ENCODE results near the gene WDR48.

The WDR48 gene

DNA sequence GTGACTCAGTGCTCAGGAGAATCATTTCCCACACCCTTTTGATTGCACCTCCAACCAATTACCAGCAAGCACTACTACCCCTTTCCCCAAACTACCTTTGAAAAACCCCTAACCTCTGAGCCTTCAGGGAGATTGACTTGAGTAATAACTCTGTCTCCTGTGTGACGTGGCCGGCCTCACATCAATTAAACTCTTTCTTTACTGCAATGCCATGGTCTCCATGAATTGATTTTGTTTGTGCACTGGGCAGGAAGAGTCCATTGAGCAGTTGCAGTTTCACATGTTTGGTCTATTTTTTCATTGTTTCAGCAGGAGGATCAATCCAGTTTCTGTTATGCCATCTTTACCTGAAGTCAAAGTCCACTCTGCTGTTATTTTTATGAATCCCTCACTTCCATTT, 32.5 kb upstream of the WDR48 start:
- no peak for DNase-seq (ENCODE audit: low read depth)
- no peak overlapping the region for H3K4me3 ChIP-seq (ENCODE audit: low read depth, low read length)
- TF ChIP-seq, protein P1, sequence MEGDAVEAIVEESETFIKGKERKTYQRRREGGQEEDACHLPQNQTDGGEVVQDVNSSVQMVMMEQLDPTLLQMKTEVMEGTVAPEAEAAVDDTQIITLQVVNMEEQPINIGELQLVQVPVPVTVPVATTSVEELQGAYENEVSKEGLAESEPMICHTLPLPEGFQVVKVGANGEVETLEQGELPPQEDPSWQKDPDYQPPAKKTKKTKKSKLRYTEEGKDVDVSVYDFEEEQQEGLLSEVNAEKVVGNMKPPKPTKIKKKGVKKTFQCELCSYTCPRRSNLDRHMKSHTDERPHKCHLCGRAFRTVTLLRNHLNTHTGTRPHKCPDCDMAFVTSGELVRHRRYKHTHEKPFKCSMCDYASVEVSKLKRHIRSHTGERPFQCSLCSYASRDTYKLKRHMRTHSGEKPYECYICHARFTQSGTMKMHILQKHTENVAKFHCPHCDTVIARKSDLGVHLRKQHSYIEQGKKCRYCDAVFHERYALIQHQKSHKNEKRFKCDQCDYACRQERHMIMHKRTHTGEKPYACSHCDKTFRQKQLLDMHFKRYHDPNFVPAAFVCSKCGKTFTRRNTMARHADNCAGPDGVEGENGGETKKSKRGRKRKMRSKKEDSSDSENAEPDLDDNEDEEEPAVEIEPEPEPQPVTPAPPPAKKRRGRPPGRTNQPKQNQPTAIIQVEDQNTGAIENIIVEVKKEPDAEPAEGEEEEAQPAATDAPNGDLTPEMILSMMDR (conservative IDR thresholded peaks at IDR 0.05; ENCODE audit: low read depth, low read length): no peak

DNA sequence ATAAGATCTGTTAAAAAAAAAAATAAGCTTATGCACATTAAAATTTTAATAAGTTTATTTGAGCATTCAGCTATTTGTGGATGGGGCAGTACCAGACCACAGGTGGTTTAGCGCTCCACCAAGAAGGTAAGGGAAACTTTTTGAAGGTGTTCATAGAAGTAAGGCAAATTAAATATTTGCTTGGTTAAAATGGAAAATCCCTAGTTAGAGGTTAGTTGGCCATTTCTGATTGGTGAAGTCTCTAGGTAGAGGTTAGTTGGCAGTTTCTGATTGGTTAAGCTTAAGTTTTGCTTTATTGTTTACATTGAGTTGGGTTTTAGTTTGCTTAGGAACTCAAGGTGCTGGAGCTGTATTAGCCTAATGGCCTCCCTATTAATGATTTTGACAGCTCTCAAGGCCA, 30.8 kb upstream of the WDR48 start:
- H3K4me3 ChIP-seq (ENCODE audit: low read depth, low read length): no peak overlapping the region
- no peak for DNase-seq (ENCODE audit: low read depth)
- TF ChIP-seq, protein P1 (conservative IDR thresholded peaks at IDR 0.05; ENCODE audit: low read depth, low read length): no peak

DNA sequence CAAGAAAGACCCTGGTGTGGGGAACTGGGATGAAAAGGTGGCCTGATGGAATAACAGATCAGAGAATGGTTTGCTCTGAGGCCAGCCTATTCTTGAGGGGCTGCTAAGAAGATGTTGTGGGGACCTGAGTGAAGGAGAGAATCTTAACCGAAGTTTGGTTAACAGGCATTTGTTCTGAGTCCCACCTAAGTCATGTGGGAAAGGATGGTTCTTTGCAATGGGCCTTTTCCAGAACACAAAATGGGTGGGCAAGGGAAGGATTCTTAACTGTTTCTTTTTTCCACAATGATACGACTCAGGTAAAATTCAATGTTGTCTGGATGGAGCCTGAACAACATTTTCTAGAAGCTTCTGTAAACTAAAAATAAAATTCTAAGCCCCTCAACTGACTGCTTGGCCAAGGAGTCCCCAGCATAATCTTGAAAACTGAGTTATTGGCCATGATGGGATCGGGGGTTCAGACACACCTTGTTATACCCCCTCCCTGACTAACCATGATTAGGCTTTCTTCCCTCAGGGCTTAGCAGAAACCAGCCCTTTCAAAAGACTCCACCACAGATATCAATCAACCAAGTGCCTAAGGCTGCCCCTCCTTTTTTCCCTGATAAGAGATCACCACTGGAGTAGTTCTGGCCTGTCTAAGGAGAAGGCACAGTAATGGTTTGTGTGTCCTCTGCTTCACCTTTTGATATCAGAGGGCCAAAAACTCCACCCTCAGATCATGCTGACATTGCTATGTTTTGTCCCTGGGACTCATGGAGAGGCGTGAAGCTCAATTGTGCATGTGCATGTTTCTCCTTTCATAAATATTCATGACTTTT, 30.1 kb upstream of the WDR48 start:
- DNase-seq (ENCODE audit: low read depth): no peak
- TF ChIP-seq, protein P1 (conservative IDR thresholded peaks at IDR 0.05; ENCODE audit: low read depth, low read length): no peak
- no peak overlapping the region for H3K4me3 ChIP-seq (ENCODE audit: low read depth, low read length)

DNA sequence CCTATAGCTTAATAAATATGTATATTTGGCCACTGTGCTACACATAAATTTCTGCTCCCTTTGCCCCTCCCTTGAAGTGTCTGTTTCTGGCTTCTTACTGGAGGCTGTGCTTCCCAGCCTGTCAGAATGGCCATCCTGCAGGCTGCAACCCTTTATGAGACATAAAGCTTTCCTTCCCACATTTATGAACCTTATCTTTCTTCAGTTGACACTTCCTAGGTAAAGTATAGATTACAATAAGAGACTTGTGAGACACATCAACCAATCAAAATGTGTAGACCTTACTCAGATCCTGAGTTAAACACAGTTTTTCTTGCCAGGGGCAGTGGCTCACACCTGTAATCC, 29.6 kb upstream of the WDR48 start:
- TF ChIP-seq, protein P1 (conservative IDR thresholded peaks at IDR 0.05; ENCODE audit: low read depth, low read length): no peak
- H3K4me3 ChIP-seq (ENCODE audit: low read depth, low read length): no peak overlapping the region
- no peak for DNase-seq (ENCODE audit: low read depth)

DNA sequence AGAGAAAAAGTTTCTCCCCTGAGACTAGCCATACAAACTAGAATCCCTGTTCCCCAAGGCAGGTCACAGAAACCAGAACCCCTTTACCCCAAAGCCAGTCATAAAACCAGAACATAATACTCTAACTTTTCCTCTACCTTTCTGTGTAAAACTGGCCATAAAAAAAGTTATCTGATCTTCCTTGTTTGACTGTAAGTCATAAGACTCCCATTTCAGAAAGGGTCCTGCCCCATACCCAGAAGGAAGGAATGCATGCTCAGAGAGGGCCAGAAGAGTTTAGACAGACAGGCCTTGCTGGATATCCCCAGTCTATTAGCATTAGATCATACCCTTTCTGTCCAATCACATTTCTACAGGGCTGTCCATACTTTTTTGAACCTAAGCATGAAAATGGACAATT, 27.3 kb upstream of the WDR48 start:
- no peak overlapping the region for H3K4me3 ChIP-seq (ENCODE audit: low read depth, low read length)
- DNase-seq (ENCODE audit: low read depth): no peak
- TF ChIP-seq, protein P1 (conservative IDR thresholded peaks at IDR 0.05; ENCODE audit: low read depth, low read length): no peak

DNA sequence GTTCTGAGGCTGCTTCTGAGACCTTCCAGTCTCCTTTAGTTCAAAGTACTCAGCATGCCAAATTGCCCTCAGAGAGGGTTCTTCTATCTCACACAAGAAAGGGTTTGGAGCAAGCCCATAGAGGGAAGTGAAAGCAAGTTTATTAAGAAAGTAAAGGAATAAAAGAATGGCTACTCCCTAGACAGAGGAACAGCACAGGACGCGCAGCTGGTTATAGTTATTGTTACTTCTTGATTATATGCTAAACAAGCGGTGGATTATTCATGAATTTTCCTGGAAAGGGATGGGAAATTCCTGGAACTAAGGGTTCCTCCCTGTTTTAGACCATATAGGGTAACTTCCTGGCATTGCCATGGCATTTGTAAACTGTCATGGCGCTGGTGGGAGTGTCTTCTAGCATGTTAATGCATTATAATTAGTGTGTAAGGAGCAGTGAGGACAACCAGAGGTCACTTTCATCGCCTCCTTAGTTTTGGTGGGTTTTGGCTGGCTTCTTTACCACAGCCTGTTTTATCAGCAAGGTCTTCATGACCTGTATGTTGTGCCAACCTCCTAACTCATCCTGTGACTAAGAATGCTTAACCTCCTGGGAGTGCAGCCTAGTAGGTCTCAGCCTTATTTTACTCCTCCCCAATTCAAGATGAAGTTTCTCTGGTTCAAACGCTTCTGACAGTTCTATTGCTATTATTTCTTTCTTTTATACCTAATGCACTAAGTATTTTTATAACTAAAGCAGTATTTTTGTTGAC, 26.4 kb upstream of the WDR48 start:
- DNase-seq (ENCODE audit: low read depth): no peak
- no peak overlapping the region for H3K4me3 ChIP-seq (ENCODE audit: low read depth, low read length)
- TF ChIP-seq, protein P1 (conservative IDR thresholded peaks at IDR 0.05; ENCODE audit: low read depth, low read length): no peak

Data from choroid plexus epithelial cell (primary cell).